ENCODE measurements around the gene CRELD2.
A peak's percentile ranks its signal among the peaks of the same experiment; 100 is the strongest.

Gene CRELD2

GRCh38 chr22:49913446-49913845 lies 5.0 kb upstream of the CRELD2 start:
- DNase-seq: no peak

DNA sequence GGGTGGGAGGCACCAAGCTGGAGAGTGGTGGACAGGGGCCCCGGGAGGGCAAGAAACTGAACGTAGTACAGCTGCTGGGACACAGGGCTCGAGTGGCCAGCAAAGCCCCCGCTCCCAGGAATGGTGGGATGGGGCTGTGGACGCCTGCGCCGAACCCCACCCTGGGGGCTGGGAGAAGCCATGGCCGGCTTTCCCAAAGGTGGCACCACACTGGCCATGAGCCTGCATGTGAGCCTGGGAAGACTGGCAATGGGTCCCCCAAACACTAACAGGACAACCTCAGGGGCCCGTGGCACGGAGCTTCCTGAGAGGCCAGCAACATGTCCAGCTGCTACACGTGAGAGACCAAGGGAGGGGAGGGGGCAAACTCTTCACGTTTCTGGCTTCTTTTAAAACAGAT lies 4.2 kb upstream of the CRELD2 start:
- no peak for DNase-seq

GRCh38 chr22:49915610-49916009 lies 2.8 kb upstream of the CRELD2 start:
- DNase-seq: no peak

GRCh38 chr22:49916831-49917230 lies 1.6 kb upstream of the CRELD2 start:
- DNase-seq: peak; percentile 30

GRCh38 chr22:49918911-49919881 lies 762 bp downstream of the CRELD2 start:
- DNase-seq: no peak

DNA sequence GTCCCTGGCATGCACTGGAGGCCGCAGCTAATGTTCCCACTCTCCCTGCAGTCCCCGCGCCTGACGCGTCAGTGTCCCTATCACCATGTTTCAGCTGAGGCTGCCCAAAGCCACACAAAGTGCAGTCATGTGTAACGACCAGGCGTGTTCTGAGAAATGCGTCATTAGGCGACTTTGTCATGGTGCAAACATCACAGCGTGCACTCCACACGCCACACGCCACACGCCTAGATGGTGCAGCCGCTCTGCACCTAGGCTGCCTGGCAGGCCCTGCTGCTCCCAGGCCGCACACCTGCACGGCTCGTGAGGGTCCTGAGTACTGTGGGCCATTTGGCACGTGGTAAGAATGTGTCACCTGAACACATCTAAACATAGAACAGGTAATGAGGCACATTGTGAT lies 2.4 kb downstream of the CRELD2 start:
- DNase-seq: no peak

DNA sequence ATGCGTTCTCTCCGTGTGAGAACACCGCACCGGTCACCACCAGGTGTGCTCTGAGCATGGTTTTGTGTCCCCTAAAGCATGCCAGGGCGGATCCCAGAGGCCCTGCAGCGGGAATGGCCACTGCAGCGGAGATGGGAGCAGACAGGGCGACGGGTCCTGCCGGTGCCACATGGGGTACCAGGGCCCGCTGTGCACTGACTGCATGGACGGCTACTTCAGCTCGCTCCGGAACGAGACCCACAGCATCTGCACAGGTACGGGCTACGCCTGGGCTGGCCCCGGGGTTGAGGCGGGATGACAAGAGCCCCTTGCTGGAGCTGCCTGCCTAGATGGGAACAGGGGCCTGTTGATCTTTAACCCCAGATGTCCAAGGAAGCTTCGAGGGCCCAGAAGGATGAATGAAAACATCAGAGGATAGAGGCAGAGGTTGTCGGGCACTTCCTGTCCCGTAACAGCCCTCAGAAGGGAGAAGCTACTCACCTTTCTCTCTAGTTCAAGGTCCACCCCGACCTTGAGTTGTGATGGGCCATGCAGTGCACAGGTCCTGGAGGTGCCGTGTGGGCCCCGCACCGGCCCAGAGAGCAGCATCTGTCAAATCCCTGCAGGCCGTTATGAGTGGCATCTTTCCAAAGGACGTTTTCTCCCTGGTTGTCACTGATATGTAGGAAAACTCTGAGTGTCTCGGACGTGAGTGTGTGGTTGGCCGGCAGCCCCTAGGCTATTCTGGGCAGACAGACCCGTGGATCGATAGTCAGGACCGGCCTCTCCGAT lies 3.3 kb downstream of the CRELD2 start:
- DNase-seq: no peak

DNA sequence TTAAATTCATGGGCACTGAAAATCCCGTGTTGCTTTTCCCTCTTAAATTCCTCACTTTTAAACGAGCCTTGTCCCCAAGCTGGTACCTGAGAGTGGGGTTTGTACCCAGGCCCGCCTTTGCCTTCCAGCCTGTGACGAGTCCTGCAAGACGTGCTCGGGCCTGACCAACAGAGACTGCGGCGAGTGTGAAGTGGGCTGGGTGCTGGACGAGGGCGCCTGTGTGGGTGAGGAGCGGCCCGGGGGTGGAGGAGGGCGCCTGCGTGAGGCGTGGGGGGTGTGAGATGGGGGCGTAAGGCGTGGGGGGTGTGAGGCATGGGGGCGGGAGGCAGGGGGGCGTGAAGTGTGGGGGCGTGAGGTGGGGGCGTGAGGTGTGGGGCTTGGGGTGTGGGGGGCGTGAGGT lies 4.0 kb downstream of the CRELD2 start:
- no peak for DNase-seq

- DNase-seq: no peak
These were observed 4.5 kb downstream of the CRELD2 start for GRCh38 chr22:49922926-49923325.

- DNase-seq: no peak
These were observed 5.0 kb downstream of the CRELD2 start for GRCh38 chr22:49923445-49923844.

DNA sequence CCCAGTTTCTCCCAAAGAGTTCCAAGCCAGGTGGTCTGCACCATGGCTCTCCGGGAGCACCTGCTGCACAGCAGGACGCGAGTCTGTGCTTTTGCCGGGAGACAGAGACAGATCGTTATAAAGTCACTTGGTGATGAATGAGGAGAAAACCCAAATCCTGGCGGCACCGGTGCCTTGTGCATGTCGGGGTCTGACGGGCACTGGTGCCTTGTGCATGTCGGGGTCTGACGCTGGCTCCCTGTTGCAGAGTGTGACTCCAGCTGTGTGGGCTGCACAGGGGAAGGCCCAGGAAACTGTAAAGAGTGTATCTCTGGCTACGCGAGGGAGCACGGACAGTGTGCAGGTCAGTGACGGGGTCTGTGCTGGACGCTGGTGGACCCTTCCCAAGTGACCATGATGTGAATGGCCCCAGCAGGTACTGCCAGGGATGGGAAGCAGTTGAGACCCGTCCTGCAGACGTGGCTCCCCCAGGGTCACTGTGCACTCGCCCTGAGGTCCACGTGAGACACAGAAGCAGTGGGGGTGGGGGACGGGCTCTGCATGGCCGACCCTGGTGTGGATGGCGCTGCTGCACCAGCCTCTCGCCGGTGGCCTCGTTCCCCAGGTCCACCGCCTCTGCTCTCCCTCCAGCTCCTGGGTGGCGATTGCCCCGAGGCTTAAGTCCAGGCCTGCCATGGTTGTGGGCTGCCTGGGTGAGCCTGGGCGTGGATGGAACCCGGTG lies 5.8 kb downstream of the CRELD2 start:
- no peak for DNase-seq

DNA sequence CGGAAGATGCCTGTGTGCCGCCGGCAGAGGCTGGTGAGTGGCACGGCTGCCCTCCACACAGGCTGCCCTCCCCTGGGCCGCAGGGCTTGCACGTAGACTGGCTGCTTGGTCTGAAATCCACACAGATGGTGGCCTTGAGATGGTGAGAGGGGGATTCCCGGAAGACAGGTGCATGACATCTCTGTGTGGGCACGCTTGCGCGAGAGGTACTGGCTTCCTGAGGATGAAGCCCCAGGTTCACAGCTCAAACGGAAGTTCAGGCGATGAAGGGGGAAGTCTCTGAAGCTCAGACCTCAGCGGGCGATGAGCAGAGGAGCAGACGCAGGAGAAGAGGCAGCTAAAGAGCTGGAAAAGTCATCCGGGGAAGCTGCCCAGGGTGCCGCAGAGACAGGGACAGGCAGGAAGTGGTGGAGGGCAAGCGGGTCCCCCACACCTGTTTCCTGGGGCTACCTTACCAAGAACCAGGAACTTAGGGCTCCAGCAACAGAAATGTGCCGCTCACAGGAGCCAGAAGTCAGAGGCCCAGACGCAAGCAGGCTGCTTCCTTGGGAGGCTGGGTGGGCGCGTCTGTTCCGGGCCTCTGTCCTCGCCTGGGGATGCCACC lies 7.2 kb downstream of the CRELD2 start:
- peak; percentile 87 for DNase-seq

DNA sequence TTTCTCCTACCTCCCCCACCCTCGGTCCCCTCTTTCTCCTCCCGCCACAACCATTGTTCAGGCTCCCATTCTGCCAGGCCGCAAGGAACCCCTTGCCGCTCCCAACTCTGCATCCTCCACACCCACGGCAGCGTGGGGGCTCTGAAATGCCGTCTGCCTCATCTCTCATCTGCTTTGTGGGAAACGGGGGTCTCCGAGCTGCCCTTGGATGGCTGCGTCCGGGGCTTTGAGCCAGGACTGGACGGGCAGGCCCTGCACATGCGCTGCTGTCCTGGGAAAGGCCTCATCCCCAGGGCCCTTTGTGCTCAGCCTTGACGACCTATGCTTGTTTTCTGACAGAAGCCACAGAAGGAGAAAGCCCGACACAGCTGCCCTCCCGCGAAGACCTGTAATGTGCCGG lies 8.5 kb downstream of the CRELD2 start:
- DNase-seq: no peak

DNA sequence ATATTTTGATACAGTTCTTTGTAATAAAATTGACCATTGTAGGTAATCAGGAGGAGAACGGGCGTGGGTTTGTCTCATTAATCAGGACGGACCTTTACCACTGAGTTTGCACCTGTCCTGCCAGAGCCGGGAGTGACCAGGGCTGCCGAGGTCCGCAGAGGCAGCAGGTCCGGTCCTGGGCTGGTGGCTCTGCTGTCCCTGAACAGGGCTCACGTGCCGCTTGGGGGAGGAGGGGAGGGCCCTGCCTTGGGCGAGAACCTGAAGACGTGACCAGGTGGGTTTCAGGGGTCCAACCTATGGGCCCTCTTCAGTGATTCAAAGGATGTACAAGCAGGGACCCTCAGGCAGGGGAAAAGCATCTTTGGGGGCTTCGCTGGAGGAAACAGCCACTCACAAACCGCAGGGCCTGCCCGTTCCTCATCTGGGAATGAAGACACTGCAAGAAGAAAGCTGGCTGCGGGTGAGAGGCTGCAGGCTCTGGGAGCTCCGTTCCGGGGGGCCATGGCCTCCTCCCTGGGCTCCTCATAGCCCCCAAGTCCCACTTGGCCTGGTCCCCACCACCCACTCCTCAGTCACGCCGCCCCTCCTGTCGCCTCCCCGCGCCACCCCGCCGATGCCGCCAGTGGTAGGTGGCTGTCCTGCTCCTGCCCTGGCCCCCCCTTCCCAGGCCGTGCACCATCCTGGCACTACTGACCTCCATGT lies 9.2 kb downstream of the CRELD2 start:
- no peak for DNase-seq

- DNase-seq: no peak
These were observed 9.7 kb downstream of the CRELD2 start for GRCh38 chr22:49928185-49928495.

DNA sequence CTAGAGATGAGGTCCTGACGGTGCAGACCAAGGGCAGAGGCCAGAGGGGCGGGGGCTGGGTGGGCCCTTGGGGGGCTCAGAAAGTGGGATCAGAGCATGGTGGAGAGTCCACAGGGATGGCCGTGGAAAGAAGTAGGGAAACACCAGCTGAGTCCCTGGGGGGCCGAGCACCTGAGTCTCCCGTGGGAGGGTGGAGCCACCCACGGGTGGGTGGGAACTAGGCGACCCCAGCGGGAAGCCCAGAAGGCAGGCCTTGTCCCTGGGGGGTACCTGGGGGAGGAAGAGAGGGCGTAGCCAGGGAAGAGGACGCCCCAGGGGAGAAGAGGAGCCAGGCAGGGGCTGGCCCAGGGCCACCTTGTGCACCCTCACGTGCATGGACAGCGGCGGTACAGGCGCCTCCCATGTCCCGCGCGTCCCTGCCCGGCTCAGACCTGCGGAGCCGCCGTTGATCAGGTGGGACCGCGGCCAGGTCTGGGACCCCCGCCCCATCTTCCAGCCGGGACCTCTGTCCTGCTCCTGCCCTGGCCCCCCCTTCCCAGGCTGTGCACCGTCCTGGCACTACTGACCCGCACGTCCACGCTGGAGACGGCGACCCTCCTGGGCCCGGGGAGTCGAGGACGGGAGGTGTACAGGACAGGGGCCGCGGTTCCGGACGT lies 10.2 kb downstream of the CRELD2 start:
- no peak for DNase-seq

- peak; percentile 81 for DNase-seq
These were observed 11.0 kb downstream of the CRELD2 start for GRCh38 chr22:49929211-49929979.

DNA sequence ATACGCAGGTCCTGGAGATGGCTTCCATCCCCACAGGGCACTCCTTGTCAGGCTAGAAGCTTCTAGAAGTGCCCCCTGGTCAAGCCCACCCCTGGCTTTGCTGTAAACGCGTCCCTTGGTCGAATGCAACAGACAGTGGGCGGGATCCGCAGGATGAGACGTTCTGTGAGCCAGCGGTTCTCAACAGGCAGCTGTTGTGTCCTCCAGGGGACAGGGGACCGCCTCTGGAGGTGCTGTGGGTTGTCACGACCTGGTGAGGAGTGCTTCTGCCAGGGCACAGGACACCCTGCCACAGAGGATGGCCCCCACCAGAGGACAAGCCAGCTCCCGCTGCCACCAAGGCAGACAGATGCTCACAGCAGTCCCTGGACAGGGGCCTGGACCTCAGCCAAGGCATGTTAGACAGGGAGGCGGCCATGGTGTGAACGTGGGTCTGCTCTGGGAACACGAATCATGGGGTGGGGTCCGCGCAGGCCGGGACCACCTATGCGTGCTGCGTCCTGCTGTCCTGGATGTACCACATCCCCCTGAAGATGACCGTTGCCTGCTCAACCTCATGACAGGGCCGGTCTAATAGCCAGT lies 11.7 kb downstream of the CRELD2 start:
- DNase-seq: no peak

DNA sequence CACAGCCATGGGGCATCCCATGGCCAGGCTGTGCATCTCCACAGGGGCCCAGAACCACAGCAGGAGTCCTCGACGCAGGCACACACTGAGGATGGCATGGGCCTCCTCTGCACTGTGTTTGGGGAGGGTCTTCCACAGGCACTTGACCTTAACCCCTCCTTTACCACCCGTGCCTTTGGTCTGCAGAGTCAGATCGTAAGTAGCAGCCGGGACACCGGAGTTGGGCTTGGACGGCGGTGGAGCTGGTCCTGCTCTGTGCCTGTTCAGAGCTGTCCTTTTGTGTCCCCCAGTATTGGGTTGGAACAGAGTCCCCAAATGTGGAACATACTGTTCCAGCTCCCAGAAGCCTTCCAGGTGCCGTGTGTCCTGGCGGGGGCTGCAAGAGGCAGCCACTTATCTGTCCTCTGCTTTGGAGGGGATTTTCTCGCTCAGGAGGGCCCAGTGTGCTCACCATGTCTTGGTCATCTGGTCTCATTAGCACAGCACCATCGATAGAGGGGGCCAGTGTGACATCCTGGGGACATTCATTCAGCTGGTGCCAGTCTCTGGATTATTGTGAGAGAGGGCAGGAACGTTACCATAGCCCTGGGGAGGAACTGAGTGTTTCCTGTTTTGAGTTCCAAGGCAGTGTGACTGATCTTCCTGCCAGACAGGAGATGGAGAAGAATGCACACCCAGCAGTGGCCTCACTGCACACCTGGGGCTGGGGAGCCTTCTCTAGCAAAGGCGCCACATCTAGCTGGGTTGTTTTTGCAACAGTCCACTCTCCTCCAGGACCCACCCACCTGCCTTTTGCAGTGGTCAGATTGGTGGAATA lies 12.4 kb downstream of the CRELD2 start:
- DNase-seq: peak; percentile 71

Data from CD4-positive, alpha-beta T cell treated with Interleukin-12 subunit alpha and Interleukin-12 subunit beta, for 1 hour (primary cell).